AG10803 (cell line): ENCODE data around the gene ECT2L.

ENCODE experiments used
- DNase-seq: peaks from one replicate; pipeline ENCODE4 v3.0.0; 2010; ENCODE audit warnings: low read depth
- H3K4me3 ChIP-seq: 2 replicates; pipeline ENCODE4 v1.5.1; 2011; ENCODE audit warnings: mild to moderate bottlenecking, low read length, control low read depth
- TF ChIP-seq, protein P1 (sequence below): conservative IDR thresholded peaks from 2 replicates; pipeline ENCODE4 v1.5.1; 2011; ENCODE audit warnings: mild to moderate bottlenecking, low read length, control low read depth, inconsistent platforms

ECT2L gene

DNA sequence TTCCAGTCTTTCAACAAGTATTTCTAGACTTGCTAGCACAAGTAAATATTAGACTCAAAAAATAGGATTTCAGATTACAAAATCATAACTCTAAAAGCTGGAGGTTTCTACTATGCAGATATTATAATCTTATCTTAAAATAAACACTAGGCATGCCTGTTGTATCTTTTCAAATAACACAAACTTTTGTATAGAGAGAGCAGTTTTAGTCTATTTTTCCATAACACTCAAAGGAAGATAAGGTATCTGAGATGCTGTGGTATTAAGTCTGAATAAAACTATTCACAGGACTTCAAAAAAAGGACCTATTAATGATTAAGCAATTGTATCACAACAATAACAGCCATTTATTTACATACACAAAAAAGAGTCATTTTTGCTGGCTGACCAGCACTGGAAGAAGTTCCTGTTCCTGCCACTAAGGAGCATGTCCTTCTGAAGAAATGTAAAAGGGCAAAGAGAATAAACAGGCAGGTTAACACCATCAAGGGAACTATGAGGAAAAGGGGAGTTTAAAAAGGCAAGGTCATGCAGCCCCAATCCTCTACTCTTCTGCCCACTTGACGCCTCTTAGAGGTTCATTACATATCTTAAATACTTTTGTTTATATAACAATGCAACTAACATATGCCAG, 152.8 kb downstream of the ECT2L start:
- no peak overlapping the region for H3K4me3 ChIP-seq
- TF ChIP-seq, protein P1, sequence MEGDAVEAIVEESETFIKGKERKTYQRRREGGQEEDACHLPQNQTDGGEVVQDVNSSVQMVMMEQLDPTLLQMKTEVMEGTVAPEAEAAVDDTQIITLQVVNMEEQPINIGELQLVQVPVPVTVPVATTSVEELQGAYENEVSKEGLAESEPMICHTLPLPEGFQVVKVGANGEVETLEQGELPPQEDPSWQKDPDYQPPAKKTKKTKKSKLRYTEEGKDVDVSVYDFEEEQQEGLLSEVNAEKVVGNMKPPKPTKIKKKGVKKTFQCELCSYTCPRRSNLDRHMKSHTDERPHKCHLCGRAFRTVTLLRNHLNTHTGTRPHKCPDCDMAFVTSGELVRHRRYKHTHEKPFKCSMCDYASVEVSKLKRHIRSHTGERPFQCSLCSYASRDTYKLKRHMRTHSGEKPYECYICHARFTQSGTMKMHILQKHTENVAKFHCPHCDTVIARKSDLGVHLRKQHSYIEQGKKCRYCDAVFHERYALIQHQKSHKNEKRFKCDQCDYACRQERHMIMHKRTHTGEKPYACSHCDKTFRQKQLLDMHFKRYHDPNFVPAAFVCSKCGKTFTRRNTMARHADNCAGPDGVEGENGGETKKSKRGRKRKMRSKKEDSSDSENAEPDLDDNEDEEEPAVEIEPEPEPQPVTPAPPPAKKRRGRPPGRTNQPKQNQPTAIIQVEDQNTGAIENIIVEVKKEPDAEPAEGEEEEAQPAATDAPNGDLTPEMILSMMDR, result no peak; the same call in 1 of the 2 replicates
- DNase-seq, result no peak

DNA sequence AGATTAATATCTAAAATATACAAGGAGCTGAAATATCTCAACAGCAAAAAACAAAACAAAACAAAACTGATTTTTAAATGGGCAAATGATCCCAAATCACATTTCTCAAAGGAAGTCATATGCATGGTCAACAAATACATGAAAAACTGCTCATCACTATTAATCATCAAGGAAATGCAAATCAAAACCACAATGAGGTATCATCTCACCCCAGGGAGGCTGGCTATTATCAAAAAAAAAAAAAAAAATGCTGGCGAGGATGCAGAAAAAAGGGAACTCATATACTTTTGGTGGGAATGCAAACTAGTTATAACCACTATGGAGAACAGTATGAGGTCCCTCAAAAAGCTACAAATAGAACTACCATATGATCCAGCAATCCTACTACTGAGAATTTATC, 157.6 kb downstream of the ECT2L start:
- TF ChIP-seq, protein P1, result no peak
- DNase-seq, result peak; percentile 26
- H3K4me3 ChIP-seq, result no peak overlapping the region
